ENCODE results near the gene MANSC4. TPM values are rescaled to one million over a fixed set of nuclear protein-coding genes. Genes with fewer than 3 reads are reported as not detected.

The MANSC4 gene
- total and polyA plus RNA-seq, 9 of the 15 experiments (the other 6 are each of a cell fraction or from before 2014, with no cell fraction given): not detected

GRCh38 chr12:27814851-27815591 lies 35.0 kb upstream of the MANSC4 start:
- H3K4me2 ChIP-seq (ENCODE audit: insufficient read depth, low read length): no peak overlapping the region
- TF ChIP-seq PTRF (tag; IDR thresholded peaks at IDR 0.05): no peak
- 0 out of 2 replicates have a peak, but pooled peaks have one; percentile 20 for TF ChIP-seq ZNF589 (CRISPR knock-in tag; IDR thresholded peaks at IDR 0.05; ENCODE audit: low read depth)
- no peak for TF ChIP-seq NR1H2 (CRISPR knock-in tag; IDR thresholded peaks at IDR 0.05)
- TF ChIP-seq, protein P1, sequence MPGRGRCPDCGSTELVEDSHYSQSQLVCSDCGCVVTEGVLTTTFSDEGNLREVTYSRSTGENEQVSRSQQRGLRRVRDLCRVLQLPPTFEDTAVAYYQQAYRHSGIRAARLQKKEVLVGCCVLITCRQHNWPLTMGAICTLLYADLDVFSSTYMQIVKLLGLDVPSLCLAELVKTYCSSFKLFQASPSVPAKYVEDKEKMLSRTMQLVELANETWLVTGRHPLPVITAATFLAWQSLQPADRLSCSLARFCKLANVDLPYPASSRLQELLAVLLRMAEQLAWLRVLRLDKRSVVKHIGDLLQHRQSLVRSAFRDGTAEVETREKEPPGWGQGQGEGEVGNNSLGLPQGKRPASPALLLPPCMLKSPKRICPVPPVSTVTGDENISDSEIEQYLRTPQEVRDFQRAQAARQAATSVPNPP (IDR thresholded peaks at IDR 0.05; ENCODE audit: borderline replicate concordance, insufficient read depth, insufficient read length): no peak
- TF ChIP-seq, protein P2, sequence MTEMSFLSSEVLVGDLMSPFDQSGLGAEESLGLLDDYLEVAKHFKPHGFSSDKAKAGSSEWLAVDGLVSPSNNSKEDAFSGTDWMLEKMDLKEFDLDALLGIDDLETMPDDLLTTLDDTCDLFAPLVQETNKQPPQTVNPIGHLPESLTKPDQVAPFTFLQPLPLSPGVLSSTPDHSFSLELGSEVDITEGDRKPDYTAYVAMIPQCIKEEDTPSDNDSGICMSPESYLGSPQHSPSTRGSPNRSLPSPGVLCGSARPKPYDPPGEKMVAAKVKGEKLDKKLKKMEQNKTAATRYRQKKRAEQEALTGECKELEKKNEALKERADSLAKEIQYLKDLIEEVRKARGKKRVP (CRISPR knock-in tag; IDR thresholded peaks at IDR 0.05): 0 out of 2 replicates have a peak, but pooled peaks have one; percentile 47
- TF ChIP-seq ATF3 (IDR thresholded peaks at IDR 0.05): peak; percentile 46; the same call in 1 of the 2 replicates
- no peak for TF ChIP-seq ATF3 (CRISPR knock-in tag; conservative IDR thresholded peaks at IDR 0.05)
- no peak for TF ChIP-seq TCFL5 (CRISPR knock-in tag; conservative IDR thresholded peaks at IDR 0.05)
- no peak for TF ChIP-seq ZNF592 (IDR thresholded peaks at IDR 0.05)
- TF ChIP-seq CXXC5 (CRISPR knock-in tag; IDR thresholded peaks at IDR 0.05): 0 out of 2 replicates have a peak, but pooled peaks have one; percentile 19
- TF ChIP-seq ZFP30 (CRISPR knock-in tag; IDR thresholded peaks at IDR 0.05; ENCODE audit: borderline replicate concordance): no peak
- no peak for TF ChIP-seq FOXJ3 (CRISPR knock-in tag; IDR thresholded peaks at IDR 0.05)
- TF ChIP-seq HSF4 (CRISPR knock-in tag; IDR thresholded peaks at IDR 0.05; ENCODE audit: borderline replicate concordance): no peak
- TF ChIP-seq MAFK (IDR thresholded peaks at IDR 0.05; ENCODE audit: low read length): no peak

More at GRCh38 chr12:27814851-27815591, 35.0 kb upstream of the MANSC4 start:
- no peaks in the 10 kb centered on the region for H3K79me2 ChIP-seq (ENCODE audit: control insufficient read depth, insufficient read depth, low read length)
- ChIA-PET CTCF (ENCODE audit: low intra/inter-chr PET ratio) (no interaction called here), POLR2A (interaction anchor here (0.7 to 0.8 kb wide), 2 partner anchors 27 to 64 kb away, joined by 3 read pairs; no protein-coding TSS in a partner anchor)
- H2AFZ ChIP-seq (ENCODE audit: low read depth, low read length): peak overlapping the region; percentile 36; the same call in 1 of the 2 replicates
- H3K4me3 ChIP-seq: no peak overlapping the region
- H3K9me3 ChIP-seq (replicated peaks; ENCODE audit: control insufficient read depth, insufficient read depth, low read depth, low read length): no peaks in the 10 kb centered on the region
- intact Hi-C loops (cut with micrococcal nuclease): no loop called here
- 25% methylated on average over 3 of the region's 3 CpGs for WGBS (ENCODE audit: insufficient coverage, low coverage, missing lambda C conversion rate)
- BruUV-seq (replicated peaks): no TSS peak
- ATAC-seq: no peak
- in situ Hi-C loops (cut with MboI): no loop called here
- no peaks in the 10 kb centered on the region for H3K36me3 ChIP-seq (ENCODE audit: control insufficient read depth, insufficient read depth, low read length)
- H3K9me1 ChIP-seq (ENCODE audit: control insufficient read depth, insufficient read depth, low read length): no peaks in the 10 kb centered on the region
- no peaks in the 10 kb centered on the region for H4K20me1 ChIP-seq (replicated peaks; ENCODE audit: control insufficient read depth, insufficient read depth, low read length)
- no peak overlapping the region for H3K27ac ChIP-seq (ENCODE audit: extremely low read depth, low read depth, low read length)
- H3K4me1 ChIP-seq (replicated peaks in 1 of 2; ENCODE audit: control insufficient read depth in 2 of 2, insufficient read depth in 2 of 2, low read length in 2 of 2): peaks cover 0 to 5% of the 10 kb centered on the region in 2 experiments; a peak in 1 of 5 replicates
- no peak for FAIRE-seq
- H3K27me3 ChIP-seq (ENCODE audit: control insufficient read depth in 2 of 2, insufficient read depth in 2 of 2, low read length in 2 of 2): peaks cover 0 to 4% of the 10 kb centered on the region in 2 experiments; a peak in 2 of 5 replicates
- no peak for DNase-seq (ENCODE audit: extremely low read depth in 1 of 4, low spot score in 3 of 4)
- H3K9ac ChIP-seq (ENCODE audit: insufficient read depth in 1 of 2, low read depth in 2 of 2, low read length in 2 of 2): no peak overlapping the region

Measured in K562 (cell line).